GM12874 (cell line): ENCODE results near the gene EXOSC10.
A peak's percentile ranks its signal among the peaks of the same experiment; 100 is the strongest.

ENCODE experiments used
- TF ChIP-seq, protein P1 (sequence below): IDR thresholded peaks from 2 replicates; pipeline ENCODE4 v1.5.1; 2011; ENCODE audit warnings: low read depth, mild to moderate bottlenecking, control low read depth, low read length, moderate library complexity; ENCODE audit not compliant: insufficient read depth

The EXOSC10 gene

DNA sequence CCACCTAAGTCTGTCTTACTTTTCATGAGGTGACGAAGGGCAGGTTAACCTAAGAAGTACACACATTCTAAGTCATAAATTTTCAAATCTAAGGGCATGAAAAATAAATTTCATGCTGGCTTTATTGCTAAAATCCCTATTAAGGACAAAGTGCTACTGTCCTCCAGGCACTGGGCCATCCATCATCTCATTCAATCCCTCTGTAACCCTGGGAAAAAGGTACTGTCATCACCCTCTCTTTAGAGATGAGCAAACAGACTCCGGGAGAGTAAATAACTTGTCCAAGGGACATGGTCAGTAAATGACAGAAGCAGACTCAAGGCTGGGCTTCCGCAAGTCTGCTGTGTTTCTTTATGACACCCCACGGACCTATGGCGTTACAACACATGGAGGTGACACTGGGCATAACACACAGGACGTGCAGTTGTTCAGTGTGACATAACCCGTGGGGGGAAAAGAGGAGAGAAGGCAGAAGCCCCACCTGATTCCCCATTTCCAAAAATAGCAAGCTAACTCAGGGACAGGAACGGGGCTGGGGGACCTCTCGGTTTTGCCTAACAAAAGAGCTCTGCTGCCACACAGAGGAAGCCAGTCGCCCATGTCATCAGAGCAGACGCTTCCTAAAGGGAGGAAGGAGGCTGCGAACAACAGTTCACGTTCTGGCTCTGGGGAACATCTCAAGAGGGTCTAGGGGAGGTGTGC, 27.3 kb downstream of the EXOSC10 start:
- TF ChIP-seq, protein P1, sequence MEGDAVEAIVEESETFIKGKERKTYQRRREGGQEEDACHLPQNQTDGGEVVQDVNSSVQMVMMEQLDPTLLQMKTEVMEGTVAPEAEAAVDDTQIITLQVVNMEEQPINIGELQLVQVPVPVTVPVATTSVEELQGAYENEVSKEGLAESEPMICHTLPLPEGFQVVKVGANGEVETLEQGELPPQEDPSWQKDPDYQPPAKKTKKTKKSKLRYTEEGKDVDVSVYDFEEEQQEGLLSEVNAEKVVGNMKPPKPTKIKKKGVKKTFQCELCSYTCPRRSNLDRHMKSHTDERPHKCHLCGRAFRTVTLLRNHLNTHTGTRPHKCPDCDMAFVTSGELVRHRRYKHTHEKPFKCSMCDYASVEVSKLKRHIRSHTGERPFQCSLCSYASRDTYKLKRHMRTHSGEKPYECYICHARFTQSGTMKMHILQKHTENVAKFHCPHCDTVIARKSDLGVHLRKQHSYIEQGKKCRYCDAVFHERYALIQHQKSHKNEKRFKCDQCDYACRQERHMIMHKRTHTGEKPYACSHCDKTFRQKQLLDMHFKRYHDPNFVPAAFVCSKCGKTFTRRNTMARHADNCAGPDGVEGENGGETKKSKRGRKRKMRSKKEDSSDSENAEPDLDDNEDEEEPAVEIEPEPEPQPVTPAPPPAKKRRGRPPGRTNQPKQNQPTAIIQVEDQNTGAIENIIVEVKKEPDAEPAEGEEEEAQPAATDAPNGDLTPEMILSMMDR: 0 out of 2 replicates have a peak, but pooled peaks have one; percentile 3

DNA sequence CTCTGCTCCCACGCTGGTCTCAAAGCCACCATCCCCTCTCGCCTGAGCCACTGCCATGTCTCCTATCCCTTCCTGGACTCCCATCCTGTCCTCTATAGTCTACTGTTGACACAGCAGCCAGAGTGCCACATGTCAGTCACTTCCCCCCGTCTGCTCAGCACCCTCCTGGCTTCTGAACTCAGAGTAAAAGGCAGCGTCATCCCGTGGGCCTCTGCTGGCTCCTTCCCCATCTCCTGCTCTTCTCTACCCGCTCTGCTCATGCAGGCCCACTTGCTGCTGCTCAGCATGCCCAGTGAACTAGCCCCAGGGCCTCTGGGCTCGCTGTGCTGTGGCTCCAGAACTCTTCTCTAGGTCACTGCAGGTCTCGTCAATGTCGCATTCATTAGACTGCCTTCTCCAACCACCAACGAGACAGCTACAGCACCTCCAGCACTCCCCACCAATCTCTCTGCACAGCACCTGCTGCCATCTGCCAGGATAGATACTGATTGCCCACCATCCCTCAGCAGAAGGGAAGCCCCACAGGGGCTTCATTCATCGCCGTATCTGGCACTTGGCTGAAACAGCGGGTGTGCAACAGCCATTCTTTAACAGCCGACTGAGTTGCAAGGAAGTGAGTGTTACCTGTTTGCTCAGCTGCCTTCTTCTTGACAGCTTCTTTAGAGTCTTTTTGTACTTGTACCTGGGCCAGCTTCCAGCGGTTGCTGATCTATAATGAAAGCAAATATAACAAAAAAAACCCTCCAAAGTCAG, 28.0 kb downstream of the EXOSC10 start:
- TF ChIP-seq, protein P1: no peak

DNA sequence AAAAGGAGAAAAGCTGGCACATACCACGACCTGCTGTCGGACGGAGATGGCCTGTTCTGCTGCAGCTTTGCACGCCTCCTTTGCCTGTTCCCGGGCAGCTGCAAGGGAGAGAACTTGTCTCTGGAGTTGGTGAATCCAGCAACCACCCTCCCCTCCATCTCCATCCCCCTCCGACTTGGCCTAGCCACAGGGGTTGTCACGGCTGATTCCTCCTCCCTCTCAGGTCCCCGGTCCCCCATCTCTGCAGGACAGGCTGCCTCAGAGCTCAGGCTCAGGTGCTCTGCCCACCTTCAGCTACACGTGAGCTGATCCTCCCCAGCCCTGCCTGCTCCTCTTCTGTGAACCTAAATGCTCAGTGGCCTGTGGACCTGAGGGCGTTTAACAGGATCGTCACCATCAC, 28.8 kb downstream of the EXOSC10 start:
- TF ChIP-seq, protein P1: no peak

DNA sequence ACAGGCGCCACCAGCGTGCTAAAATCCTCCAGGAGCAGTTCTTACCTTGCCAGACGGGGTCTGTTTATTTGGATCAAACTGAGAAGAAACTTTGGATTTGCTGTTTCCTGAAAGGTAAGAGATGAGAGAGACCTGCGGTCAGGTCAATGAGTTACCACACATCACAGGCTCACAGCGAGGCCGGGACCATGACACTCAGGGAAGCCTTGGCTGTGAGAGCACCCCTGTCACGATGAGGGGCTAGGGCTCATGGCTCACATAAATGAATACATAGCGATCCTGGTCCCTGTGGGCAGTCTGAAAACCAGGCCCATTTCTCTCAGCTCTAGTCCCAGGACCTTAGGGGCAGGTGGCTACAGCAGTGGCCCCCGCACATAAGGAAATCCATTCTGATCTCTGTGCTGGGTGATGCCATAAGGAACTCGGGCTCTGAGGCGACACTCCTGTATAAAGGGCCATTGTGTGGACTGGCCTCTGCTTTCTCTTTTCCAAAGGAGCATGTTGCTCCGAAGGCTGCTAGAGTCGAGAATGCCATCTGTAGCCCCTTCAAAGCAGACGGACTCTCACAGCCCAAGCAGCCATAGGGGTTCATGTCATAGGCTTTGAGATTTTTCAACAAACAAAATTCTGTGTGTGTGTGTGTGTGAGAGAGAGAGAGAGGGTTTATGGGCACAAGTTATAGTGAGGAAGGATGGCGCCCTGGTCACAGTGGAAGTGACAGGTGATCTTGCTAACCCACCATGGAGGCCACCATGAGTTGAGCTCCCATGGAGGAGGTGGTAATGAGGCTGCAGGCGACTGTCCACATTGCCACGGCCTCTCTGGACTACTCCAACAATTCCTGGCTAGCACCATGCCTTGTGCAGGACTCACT, 30.8 kb downstream of the EXOSC10 start:
- TF ChIP-seq, protein P1: no peak

DNA sequence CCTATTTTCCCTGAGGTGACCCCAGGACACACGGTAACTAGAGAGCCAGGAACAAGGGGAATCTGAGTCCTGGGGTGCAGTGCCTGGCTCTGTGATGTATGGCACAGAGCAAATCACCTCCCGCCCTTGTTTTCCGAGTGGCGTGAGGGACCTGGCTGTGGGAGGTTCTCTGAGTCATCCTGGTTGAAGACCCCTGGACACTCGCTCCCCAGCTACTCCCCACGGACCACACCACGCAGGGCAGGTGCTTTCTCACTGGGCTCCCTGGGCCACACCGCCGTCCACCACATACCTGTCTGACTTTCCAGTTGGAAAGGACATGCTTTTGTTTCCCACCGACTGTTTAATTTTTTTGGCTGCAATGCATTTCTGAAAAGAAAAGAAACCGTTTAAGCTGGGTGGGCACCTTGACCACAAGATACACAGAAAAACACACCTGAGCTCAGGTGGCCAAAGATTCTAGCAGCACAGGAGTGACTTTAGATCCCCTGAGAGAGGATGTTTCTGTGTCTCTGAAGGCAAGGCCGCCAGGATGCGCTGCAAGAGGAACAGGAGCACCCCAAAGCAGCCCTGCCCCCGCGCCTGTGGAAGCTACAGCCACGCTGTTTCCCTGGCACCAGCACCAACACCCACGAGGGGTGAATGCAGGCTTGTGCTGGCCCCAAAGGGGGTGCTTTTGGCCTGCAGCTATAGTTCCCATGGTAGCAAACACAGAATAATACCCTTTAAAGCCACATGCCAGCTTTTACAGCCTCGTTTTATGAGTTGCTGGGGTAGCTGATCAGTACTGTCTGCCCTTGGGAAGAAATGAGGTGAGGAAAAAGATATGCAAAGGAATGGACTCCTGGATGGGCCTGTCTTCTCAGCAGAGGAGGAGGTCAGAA, 31.7 kb downstream of the EXOSC10 start:
- TF ChIP-seq, protein P1: no peak

DNA sequence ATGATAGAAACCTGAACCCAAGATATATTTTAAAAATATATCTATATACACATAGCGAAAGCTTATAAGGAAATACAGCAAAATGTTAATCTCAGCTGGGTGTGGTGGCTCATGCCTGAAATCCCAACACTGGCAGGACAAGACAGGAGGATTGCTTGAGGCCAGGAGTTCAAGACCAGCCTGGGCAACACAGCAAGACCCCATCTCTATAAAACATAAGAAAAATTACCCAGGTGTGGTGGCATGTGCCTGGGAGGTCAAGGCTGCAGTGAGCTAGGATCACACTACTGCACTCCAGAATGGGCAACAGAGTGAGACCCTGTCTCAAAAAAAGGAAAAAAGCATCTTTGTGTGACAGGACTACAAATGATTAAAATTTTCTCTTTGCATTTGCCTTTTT, 33.9 kb downstream of the EXOSC10 start:
- TF ChIP-seq, protein P1: no peak
